ENCODE measurements around the gene RNF133. TPM values are rescaled to one million over a fixed set of nuclear protein-coding genes. Genes with fewer than 3 reads are reported as not detected.

The RNF133 gene
- total RNA-seq, 3 donors from 2014 or later, result 0.41 to 1.1 (median 0.46) TPM

DNA sequence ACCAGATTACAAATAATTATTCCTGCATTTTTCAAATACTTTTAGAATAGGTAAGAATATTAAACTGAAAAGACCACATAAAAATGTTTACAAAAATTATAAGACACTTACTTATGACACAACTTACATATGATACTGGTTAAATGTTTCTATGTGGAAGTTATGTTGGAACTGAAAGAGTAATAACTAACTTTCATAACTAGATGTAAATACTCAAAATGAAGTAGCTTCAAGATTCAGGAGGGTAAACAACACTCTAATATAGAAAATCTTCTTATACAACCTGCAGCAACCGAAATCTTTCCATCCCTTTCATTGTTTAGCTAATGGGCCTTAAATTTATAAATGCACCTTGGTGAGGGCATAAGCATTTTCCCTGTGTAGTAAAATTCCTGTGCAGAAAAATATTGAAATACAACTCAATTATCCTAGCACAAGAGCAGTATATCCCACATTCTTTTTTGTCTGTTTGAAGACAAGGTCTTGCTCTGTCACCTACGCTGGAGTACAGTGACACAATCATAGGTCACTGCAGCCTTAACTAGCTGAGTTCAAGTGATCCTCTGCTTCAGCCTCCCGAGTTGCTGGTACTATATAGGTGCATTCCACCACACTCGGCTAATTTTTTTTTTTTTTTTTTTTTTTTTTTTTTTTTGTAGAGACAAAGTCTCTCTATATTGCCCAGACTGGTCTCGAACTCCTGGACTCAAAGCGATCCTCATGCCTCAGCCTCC lies 18.6 kb upstream of the RNF133 start:
- H3K9me3 ChIP-seq, result no peaks in the 10 kb centered on the region
- no peaks in the 10 kb centered on the region for H3K4me1 ChIP-seq (ENCODE audit: low read depth)
- intact Hi-C loops (cut with DNase I, micrococcal nuclease), result no loop called here
- TF ChIP-seq, protein P1, sequence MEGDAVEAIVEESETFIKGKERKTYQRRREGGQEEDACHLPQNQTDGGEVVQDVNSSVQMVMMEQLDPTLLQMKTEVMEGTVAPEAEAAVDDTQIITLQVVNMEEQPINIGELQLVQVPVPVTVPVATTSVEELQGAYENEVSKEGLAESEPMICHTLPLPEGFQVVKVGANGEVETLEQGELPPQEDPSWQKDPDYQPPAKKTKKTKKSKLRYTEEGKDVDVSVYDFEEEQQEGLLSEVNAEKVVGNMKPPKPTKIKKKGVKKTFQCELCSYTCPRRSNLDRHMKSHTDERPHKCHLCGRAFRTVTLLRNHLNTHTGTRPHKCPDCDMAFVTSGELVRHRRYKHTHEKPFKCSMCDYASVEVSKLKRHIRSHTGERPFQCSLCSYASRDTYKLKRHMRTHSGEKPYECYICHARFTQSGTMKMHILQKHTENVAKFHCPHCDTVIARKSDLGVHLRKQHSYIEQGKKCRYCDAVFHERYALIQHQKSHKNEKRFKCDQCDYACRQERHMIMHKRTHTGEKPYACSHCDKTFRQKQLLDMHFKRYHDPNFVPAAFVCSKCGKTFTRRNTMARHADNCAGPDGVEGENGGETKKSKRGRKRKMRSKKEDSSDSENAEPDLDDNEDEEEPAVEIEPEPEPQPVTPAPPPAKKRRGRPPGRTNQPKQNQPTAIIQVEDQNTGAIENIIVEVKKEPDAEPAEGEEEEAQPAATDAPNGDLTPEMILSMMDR (IDR thresholded peaks at IDR 0.05), result no peak
- H3K4me3 ChIP-seq, result no peak overlapping the region
- H3K36me3 ChIP-seq (ENCODE audit: low read depth), result no peaks in the 10 kb centered on the region
- DNase-seq (no peak), ATAC-seq (no peak)

DNA sequence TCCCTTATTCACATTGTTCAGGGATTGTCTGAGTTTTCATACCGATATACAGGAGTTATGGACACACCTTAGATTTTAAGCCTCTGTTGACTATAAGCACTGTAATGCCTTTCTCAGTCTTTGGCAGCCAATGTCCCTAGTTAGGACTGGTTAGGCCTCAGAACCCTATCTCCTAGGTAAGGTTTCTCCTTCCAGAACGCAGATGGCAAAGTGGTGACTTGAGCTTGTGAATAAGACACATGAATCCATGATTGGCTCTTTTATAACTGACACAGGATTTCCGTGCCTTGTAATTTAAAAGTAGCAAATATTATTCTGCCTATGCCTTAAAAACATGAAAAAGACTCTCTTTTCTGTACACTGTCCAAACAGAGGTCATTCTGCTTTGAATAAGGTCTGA lies 16.3 kb upstream of the RNF133 start:
- intact Hi-C loops (cut with DNase I, micrococcal nuclease), result no loop called here
- TF ChIP-seq, protein P1 (IDR thresholded peaks at IDR 0.05), result no peak
- H3K9me3 ChIP-seq, result no peaks in the 10 kb centered on the region
- no peak for ATAC-seq
- no peaks in the 10 kb centered on the region for H3K4me1 ChIP-seq (ENCODE audit: low read depth)
- DNase-seq, result no peak
- H3K36me3 ChIP-seq (ENCODE audit: low read depth), result no peaks in the 10 kb centered on the region
- H3K4me3 ChIP-seq, result no peak overlapping the region

DNA sequence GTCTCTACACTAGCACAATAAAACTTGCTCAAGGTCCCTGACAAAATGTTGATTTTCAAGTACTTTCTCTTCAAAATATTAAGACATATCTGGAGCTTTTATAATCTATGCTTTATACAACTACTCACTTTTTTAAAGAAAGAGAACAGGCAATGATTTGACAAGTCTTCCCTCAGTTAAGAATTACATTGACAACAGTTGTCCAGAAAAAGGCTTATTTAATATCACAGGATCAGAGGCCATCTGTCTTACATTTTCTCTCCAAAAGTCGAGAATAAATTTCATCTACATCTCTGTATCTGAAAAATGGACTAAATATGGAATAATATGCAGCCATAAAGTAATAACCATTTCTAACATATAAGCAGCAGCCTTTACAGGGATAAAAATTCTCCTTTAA lies 12.0 kb upstream of the RNF133 start:
- intact Hi-C loops (cut with DNase I, micrococcal nuclease), result no loop called here
- ATAC-seq, result no peak

DNA sequence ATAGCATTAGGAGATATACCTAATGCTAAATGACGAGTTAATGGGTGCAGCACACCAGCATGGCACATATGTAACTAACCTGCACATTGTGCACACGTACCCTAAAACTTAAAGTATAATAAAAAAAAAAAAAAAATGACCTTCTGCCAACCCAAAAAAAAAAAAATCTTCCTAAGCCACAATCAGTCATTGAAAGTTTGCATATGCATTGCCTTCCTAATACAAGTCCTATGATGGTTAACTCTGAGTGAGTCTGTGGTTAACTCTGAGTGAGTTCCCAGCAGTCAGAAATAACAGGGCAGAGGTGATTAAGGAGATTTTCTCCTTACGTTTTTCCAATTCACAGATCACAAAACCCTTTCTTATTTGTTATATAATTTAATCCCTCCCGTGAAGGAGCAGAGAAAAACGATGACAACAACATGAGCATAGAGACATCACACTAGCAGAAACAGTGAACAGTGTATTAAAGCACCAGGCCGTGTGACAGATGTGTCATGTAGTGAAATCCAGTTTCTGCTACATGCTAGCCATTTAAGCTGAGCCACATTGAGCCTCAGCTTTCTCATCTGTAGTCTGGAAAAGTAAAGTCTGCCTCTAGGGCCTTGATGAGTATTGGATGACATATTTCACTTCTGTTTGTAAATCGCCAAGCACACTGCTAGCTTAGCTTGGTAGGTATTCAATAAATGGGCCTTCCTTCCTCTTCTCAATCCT lies 11.2 kb upstream of the RNF133 start:
- no peaks in the 10 kb centered on the region for H3K4me1 ChIP-seq (ENCODE audit: low read depth)
- TF ChIP-seq, protein P1 (IDR thresholded peaks at IDR 0.05), result no peak
- intact Hi-C loops (cut with DNase I, micrococcal nuclease), result no loop called here
- no peak overlapping the region for H3K4me3 ChIP-seq
- no peaks in the 10 kb centered on the region for H3K9me3 ChIP-seq
- DNase-seq (no peak), ATAC-seq (no peak)
- H3K36me3 ChIP-seq (ENCODE audit: low read depth), result no peaks in the 10 kb centered on the region

More for the DNA sequence above, 12.0 kb upstream of the RNF133 start:
- Histone ChIP-seq H3K4me1 (ENCODE audit: low read depth) (no peaks in the 10 kb centered on the region), H3K4me3 (no peak overlapping the region), H3K36me3 (ENCODE audit: low read depth) (no peaks in the 10 kb centered on the region), H3K9me3 (no peaks in the 10 kb centered on the region)
- TF ChIP-seq, protein P1 (IDR thresholded peaks at IDR 0.05), result no peak
- DNase-seq, result no peak

DNA sequence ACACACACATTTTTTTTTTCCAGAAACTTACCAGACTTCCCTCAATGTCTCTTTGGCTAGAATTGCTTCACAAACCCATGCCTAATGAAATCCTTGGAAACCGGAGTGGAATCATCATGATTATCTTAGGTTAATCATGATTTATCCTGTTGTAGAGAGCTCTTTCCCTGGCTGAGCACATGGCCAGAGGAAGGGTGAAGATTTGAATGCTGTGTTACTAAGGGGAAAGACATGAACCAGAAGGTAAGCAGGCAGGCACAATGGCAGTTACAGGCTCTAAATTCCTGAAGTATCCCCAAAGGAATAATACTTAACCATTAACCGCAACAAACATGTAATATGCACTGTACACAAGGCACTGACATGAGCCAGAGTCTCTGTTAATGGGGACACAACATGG lies 7.9 kb upstream of the RNF133 start:
- H3K36me3 ChIP-seq (ENCODE audit: low read depth), result no peaks in the 10 kb centered on the region
- TF ChIP-seq, protein P1 (IDR thresholded peaks at IDR 0.05), result no peak
- no peak overlapping the region for H3K4me3 ChIP-seq
- H3K4me1 ChIP-seq (ENCODE audit: low read depth), result no peaks in the 10 kb centered on the region
- H3K9me3 ChIP-seq, result no peaks in the 10 kb centered on the region
- intact Hi-C loops (cut with DNase I, micrococcal nuclease), result no loop called here
- ATAC-seq (no peak), DNase-seq (no peak)

Measured in mucosa of descending colon (tissue), 3 donors.